HCT116 (cell line): ENCODE data around the gene SIPA1L3. TPM values are rescaled to one million over a fixed set of nuclear protein-coding genes. Genes with fewer than 3 reads are reported as not detected.

Experiments
- ATAC-seq: fragments of 200-7000 bp; cut with Tn5 transposase; 2 replicates; pipeline ENCODE4 v1.9.1; 2020; ENCODE audit warnings: mild to moderate bottlenecking, moderate library complexity
- BruUV-seq: library from RNA; stranded (reverse); fragments of 400-500 nt; replicated peaks from 2 replicates; lab custom pipeline; 2021; lab: Mats Ljungman, UMichigan
- CTCF ChIA-PET: fragments of 300-600 bp; sonication (Branson Sonifier 250); formaldehyde crosslinking; loops from one replicate; lab custom pipeline; 2021; ENCODE audit warnings: antibody characterized with exemption; lab: Charles Lee
- POLR2A ChIA-PET: fragments of 300-600, 350-600 bp; sonication (Branson Sonifier 250); formaldehyde crosslinking; loops from one replicate; lab custom pipeline; 2021; ENCODE audit warnings: antibody characterized with exemption; lab: Charles Lee
- RAD21 ChIA-PET, 2 experiments: fragments of 300-600 bp; sonication (Branson Sonifier 250); formaldehyde crosslinking; loops; one replicate each; lab custom pipeline; 2023; ENCODE audit warnings: low total read pairs in 2 of 2; ENCODE audit not compliant: uncharacterized antibody in 2 of 2, unreplicated experiment in 2 of 2, low non-redundant PET in 1 of 2; lab: Charles Lee
- DNase-seq: peaks from one replicate; pipeline ENCODE4 v3.0.0-alpha.2; 2010; ENCODE audit warnings: low read depth, low spot score
- H2AFZ ChIP-seq: fragments of 200-600 bp; shearing (Covaris generic), sonication (generic); 2 replicates; pipeline ENCODE4 v1.6.1; 2017; ENCODE audit warnings: low read depth, mixed run types, mixed read lengths, antibody characterized with exemption, low read length; ENCODE audit not compliant: poor library complexity, severe bottlenecking
- H3K27ac ChIP-seq: 2 replicates; pipeline ENCODE4 v1.5.1; 2012; ENCODE audit warnings: low read depth, low read length
- H3K27me3 ChIP-seq: fragments of 200-600 bp; sonication (generic); 2 replicates; pipeline ENCODE4 v1.6.1; 2016; ENCODE audit warnings: mixed run types, low read length, mixed read lengths; ENCODE audit not compliant: insufficient read depth
- H3K36me3 ChIP-seq, 2 experiments: fragments of 200-500 bp in 1 of 2; fragments of 200-600 bp in 1 of 2; sonication (Bioruptor generic) in 1 of 2; sonication (generic) in 1 of 2; 2 replicates each; pipeline versions ENCODE4 v1.5.1 to v1.6.1; 2014 to 2016; ENCODE audit warnings: low read length in 2 of 2, inconsistent platforms in 1 of 2, mixed read lengths in 1 of 2, mixed run types in 1 of 2; ENCODE audit not compliant: insufficient read depth in 2 of 2, control insufficient read depth in 1 of 2
- H3K4me1 ChIP-seq, 2 experiments: fragments of 200-600 bp in 1 of 2; sonication (generic) in 1 of 2; 2 replicates each; pipeline versions ENCODE4 v1.5.1 to v1.6.1; 2012 to 2017; ENCODE audit warnings: low read length in 2 of 2, inconsistent platforms in 1 of 2, mild to moderate bottlenecking in 1 of 2, mixed read lengths in 1 of 2, mixed run types in 1 of 2, moderate library complexity in 1 of 2; ENCODE audit not compliant: insufficient read depth in 2 of 2, control insufficient read depth in 1 of 2
- H3K4me2 ChIP-seq: fragments of 200-600 bp; sonication (generic); 2 replicates; pipeline ENCODE4 v1.6.1; 2017; ENCODE audit warnings: mixed run types, low read length, mixed read lengths
- H3K4me3 ChIP-seq, 2 experiments: fragments of 200-600 bp in 1 of 2; sonication (generic) in 1 of 2; replicated peaks in 1 of 2; 2 replicates each; pipeline ENCODE4 v1.5.1; 2011 to 2016; ENCODE audit warnings: low read length in 2 of 2, control low read depth in 1 of 2, low read depth in 1 of 2, mild to moderate bottlenecking in 1 of 2, mixed read lengths in 1 of 2, mixed run types in 1 of 2
- H3K79me2 ChIP-seq: fragments of 200-600 bp; sonication (generic); 2 replicates; pipeline ENCODE4 v1.6.1; 2017; ENCODE audit warnings: mild to moderate bottlenecking, mixed run types, low read length, moderate library complexity, mixed read lengths; ENCODE audit not compliant: insufficient read depth
- H3K9ac ChIP-seq: fragments of 200-600 bp; sonication (generic); 2 replicates; pipeline ENCODE4 v1.6.1; 2016; ENCODE audit warnings: low read length, mixed read lengths
- H3K9me2 ChIP-seq: fragments of 200-600 bp; sonication (generic), shearing (Covaris generic); 2 replicates; pipeline ENCODE4 v1.6.1; 2017; ENCODE audit warnings: mixed run types, mild to moderate bottlenecking, moderate library complexity; ENCODE audit not compliant: insufficient read depth
- H3K9me3 ChIP-seq, 2 experiments: fragments of 200-500 bp in 1 of 2; fragments of 200-600 bp in 1 of 2; sonication (Bioruptor generic) in 1 of 2; sonication (generic) in 1 of 2; 2 replicates each; pipeline ENCODE4 v1.6.1; 2014 to 2017; ENCODE audit warnings: low read length in 2 of 2, mixed read lengths in 2 of 2, inconsistent platforms in 1 of 2, low read depth in 1 of 2, mild to moderate bottlenecking in 1 of 2, mixed run types in 1 of 2, moderate library complexity in 1 of 2; ENCODE audit not compliant: control insufficient read depth in 1 of 2, insufficient read depth in 1 of 2
- H4K20me1 ChIP-seq: fragments of 200-600 bp; sonication (generic), shearing (Covaris generic); 2 replicates; pipeline ENCODE4 v1.6.1; 2017; ENCODE audit warnings: mixed run types, mild to moderate bottlenecking, moderate library complexity; ENCODE audit not compliant: insufficient read depth
- ATF3 ChIP-seq: IDR thresholded peaks from 2 replicates; pipeline ENCODE4 v1.6.1; 2012
- CBX3 ChIP-seq: IDR thresholded peaks from 2 replicates; pipeline ENCODE4 v1.6.1; 2012; ENCODE audit warnings: low read depth
- CTCF ChIP-seq, 3 experiments: fragments of 200-600 bp in 1 of 3; sonication (generic) in 1 of 3; IDR thresholded peaks in 2 of 3; conservative IDR thresholded peaks in 1 of 3; 2 replicates each; pipeline ENCODE4 v1.5.1; 2012 to 2017; ENCODE audit warnings: low read depth in 2 of 3, low read length in 2 of 3, antibody characterized with exemption in 1 of 3, borderline replicate concordance in 1 of 3, control low read depth in 1 of 3, mild to moderate bottlenecking in 1 of 3, mixed read lengths in 1 of 3, mixed run types in 1 of 3, moderate library complexity in 1 of 3; ENCODE audit not compliant: insufficient read depth in 1 of 3
- EGR1 ChIP-seq: IDR thresholded peaks from 2 replicates; pipeline ENCODE4 v1.6.1; 2012; ENCODE audit warnings: low read depth
- ELF1 ChIP-seq: IDR thresholded peaks from 2 replicates; pipeline ENCODE4 v1.6.1; 2012; ENCODE audit warnings: low read depth, borderline replicate concordance
- JUND ChIP-seq: IDR thresholded peaks from 2 replicates; pipeline ENCODE4 v1.6.1; 2012
- POLR2A ChIP-seq: IDR thresholded peaks from 2 replicates; pipeline ENCODE4 v1.7.0; 2011; ENCODE audit warnings: borderline replicate concordance; ENCODE audit not compliant: insufficient read depth, insufficient read length; ENCODE audit errors: extremely low read depth
- SIN3A ChIP-seq: IDR thresholded peaks from 2 replicates; pipeline ENCODE4 v1.6.1; 2012; ENCODE audit warnings: low read depth
- SP1 ChIP-seq: IDR thresholded peaks from 2 replicates; pipeline ENCODE4 v1.6.1; 2012; ENCODE audit warnings: low read depth
- TCF7L2 ChIP-seq: IDR thresholded peaks from 2 replicates; pipeline ENCODE4 v1.7.0; 2011; ENCODE audit warnings: borderline replicate concordance, inconsistent platforms; ENCODE audit not compliant: insufficient read depth, insufficient read length; ENCODE audit errors: extremely low read depth
- ZNF274 ChIP-seq: fragments of 200-500 bp; sonication (Bioruptor generic); IDR thresholded peaks from 2 replicates; pipeline ENCODE4 v1.6.1; 2014; ENCODE audit warnings: mild to moderate bottlenecking, low read depth, low read length, inconsistent platforms
- intact Hi-C: fragments of 100-400 bp; cut with micrococcal nuclease; formaldehyde crosslinking; loops from 2 replicates; pipeline ENCODE4 v1.10.0; 2022
- total RNA-seq: library from RNA; stranded (reverse); gene quantifications from one replicate; pipeline ENCODE4 v1.2.1, GENCODE V29; 2021; ENCODE audit not compliant: unreplicated experiment

The SIPA1L3 gene
- total RNA-seq, 1 experiment from 2014 or later, result 41.8 TPM

GRCh38 chr19:38017401-38018151 is 110.6 kb downstream of the SIPA1L3 start:
- Histone ChIP-seq H3K79me2 (peaks cover 28% of the 10 kb centered on the region; the same call in 1 of the 2 replicates), H3K4me3 (no peak overlapping the region), H3K4me2 (no peak overlapping the region), H3K9me2 (no peaks in the 10 kb centered on the region), H3K9me3 (no peaks in the 10 kb centered on the region), H4K20me1 (no peaks in the 10 kb centered on the region), H3K27ac (no peak overlapping the region), H3K9ac (no peak overlapping the region), H3K27me3 (no peaks in the 10 kb centered on the region), H3K36me3 (0 out of 4 replicates have a peak, but pooled peaks cover 0 to 5% of the 10 kb centered on the region in 2 experiments), H3K4me1 (peaks cover 13 to 31% of the 10 kb centered on the region in 2 experiments), H2AFZ (no peak overlapping the region)
- ChIA-PET RAD21 (no interaction called here), POLR2A (no interaction called here), CTCF (interaction anchor here (0.7 kb wide), 2 partner anchors 68 to 85 kb away, joined by 3 to 5 read pairs; no protein-coding TSS in a partner anchor)
- ATAC-seq, result no peak
- no peak for DNase-seq
- intact Hi-C loops, result no loop called here
- no TSS peak for BruUV-seq
- TF ChIP-seq CTCF (IDR thresholded peaks at IDR 0.05 in 2 of 3, conservative IDR thresholded peaks at IDR 0.05 in 1 of 3; ENCODE audit: borderline replicate concordance in 1 of 3, insufficient read depth in 1 of 3, low read depth in 2 of 3, low read length in 2 of 3) (no peak), TCF7L2 (no peak), JUND (no peak), POLR2A (no peak), CBX3 (no peak), ATF3 (no peak), SP1 (no peak), ELF1 (no peak), SIN3A (no peak), EGR1 (no peak), ZNF274 (no peak)
